B cell (primary cell): ENCODE measurements around the gene CYTH4.

ENCODE experiments used
- EZH2 ChIP-seq: IDR thresholded peaks from 2 replicates; pipeline ENCODE4 v1.6.1; 2012; ENCODE audit warnings: borderline replicate concordance, low read depth, mild to moderate bottlenecking, moderate library complexity, low read length; ENCODE audit not compliant: insufficient read depth, poor library complexity, severe bottlenecking
- TF ChIP-seq, protein P1 (sequence below): fragments of 200-600 bp; IDR thresholded peaks from one replicate; pipeline ENCODE4 v1.8.0; 2022; ENCODE audit warnings: antibody characterized with exemption, mild to moderate bottlenecking

DNA sequence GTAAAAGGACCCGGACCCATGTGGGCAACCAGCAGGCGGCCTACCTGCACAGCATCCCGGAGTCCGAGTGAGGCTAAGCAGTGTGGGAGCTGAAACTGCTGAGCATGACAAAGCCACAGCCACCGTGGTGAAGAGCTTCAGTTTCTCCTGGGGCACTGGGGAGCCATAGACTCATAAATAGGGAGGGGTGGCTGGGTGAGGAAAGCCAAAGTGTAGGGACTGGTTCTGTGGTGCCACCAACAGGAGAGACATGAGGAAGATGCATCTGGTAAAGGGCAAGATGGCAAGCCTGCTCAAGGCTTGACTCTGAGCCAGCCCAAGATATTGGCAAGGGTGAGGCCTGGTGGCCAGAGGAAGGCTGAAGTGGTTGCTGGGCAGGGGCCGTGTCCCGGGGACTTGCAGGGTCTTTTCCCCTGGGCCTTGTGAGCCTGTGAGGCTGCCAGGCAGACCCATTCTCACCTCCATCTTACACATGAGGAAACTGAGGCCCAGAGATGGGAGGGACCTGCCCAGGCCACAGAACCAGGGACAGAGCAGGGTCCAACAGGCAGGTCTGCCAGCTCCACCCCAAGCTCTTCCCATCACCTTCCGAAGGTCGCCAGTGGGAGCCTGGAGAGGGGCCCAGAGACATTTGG lies 30.4 kb downstream of the CYTH4 start:
- no peak for TF ChIP-seq EZH2
- TF ChIP-seq, protein P1, sequence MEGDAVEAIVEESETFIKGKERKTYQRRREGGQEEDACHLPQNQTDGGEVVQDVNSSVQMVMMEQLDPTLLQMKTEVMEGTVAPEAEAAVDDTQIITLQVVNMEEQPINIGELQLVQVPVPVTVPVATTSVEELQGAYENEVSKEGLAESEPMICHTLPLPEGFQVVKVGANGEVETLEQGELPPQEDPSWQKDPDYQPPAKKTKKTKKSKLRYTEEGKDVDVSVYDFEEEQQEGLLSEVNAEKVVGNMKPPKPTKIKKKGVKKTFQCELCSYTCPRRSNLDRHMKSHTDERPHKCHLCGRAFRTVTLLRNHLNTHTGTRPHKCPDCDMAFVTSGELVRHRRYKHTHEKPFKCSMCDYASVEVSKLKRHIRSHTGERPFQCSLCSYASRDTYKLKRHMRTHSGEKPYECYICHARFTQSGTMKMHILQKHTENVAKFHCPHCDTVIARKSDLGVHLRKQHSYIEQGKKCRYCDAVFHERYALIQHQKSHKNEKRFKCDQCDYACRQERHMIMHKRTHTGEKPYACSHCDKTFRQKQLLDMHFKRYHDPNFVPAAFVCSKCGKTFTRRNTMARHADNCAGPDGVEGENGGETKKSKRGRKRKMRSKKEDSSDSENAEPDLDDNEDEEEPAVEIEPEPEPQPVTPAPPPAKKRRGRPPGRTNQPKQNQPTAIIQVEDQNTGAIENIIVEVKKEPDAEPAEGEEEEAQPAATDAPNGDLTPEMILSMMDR = no peak
